ENCODE data around the gene SPPL2B. TPM values are rescaled to one million over a fixed set of nuclear protein-coding genes. Genes with fewer than 3 reads are reported as not detected.

The SPPL2B gene
- total RNA-seq, 4 donors from 2014 or later = 18.5 to 32.7 (median 30.9) TPM

- no peak for TF ChIP-seq EP300 (IDR thresholded peaks at IDR 0.05)
- no peak for TF ChIP-seq POLR2A (IDR thresholded peaks at IDR 0.05)
- TF ChIP-seq, protein P1, sequence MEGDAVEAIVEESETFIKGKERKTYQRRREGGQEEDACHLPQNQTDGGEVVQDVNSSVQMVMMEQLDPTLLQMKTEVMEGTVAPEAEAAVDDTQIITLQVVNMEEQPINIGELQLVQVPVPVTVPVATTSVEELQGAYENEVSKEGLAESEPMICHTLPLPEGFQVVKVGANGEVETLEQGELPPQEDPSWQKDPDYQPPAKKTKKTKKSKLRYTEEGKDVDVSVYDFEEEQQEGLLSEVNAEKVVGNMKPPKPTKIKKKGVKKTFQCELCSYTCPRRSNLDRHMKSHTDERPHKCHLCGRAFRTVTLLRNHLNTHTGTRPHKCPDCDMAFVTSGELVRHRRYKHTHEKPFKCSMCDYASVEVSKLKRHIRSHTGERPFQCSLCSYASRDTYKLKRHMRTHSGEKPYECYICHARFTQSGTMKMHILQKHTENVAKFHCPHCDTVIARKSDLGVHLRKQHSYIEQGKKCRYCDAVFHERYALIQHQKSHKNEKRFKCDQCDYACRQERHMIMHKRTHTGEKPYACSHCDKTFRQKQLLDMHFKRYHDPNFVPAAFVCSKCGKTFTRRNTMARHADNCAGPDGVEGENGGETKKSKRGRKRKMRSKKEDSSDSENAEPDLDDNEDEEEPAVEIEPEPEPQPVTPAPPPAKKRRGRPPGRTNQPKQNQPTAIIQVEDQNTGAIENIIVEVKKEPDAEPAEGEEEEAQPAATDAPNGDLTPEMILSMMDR (IDR thresholded peaks at IDR 0.05) = no peak
- no peak for TF ChIP-seq POLR2AphosphoS5 (IDR thresholded peaks at IDR 0.05)
- 0 to 1% methylated on average over 14 to 18 of the region's 18 CpGs for WGBS, 2 donors (ENCODE audit: low coverage in 1 of 2)
- peak overlapping the region; percentile 87 to 93 for H3K4me3 ChIP-seq
- H3K27me3 ChIP-seq = no peaks in the 10 kb centered on the region
- H3K27ac ChIP-seq = peak overlapping the region in 3 of 4 donors; percentile 83 to 86 (median 84)
- no peaks in the 10 kb centered on the region for H3K9me3 ChIP-seq
- no peak for ATAC-seq
- peaks cover 0 to 32% of the 10 kb centered on the region in 2 donors for H3K36me3 ChIP-seq
- peaks cover 0 to 68% (median 46%) of the 10 kb centered on the region in 3 donors for H3K4me1 ChIP-seq
These were observed 597 bp upstream of the SPPL2B start for GRCh38 chr19:2327773-2328400.

DNA sequence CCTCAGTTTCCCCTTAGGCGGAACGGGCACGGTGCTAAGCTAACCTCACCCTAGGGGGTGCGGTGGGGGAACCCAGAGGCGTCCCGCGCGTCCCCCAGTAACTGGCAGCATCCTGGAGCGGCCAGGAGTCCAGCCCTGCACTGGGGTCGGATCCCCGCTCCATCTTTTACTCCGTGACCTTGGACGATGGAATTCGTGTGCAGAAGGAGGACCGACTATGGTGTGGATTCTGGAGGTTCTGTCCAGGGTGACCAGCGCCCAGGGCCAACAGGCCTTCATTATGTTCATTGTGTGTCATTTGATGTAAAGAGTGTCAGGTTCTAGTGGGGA is 630 bp downstream of the SPPL2B start:
- WGBS, 2 donors (ENCODE audit: low coverage in 1 of 2) = 0 to 15% methylated on average over 1 to 2 of the region's 16 CpGs
- ATAC-seq = no peak
- TF ChIP-seq POLR2A (IDR thresholded peaks at IDR 0.05) (no peak), POLR2AphosphoS5 (IDR thresholded peaks at IDR 0.05) (no peak), EP300 (IDR thresholded peaks at IDR 0.05) (no peak)
- TF ChIP-seq, protein P1 (IDR thresholded peaks at IDR 0.05) = no peak
- H3K27me3 ChIP-seq = no peaks in the 10 kb centered on the region
- peaks cover 0 to 80% (median 46%) of the 10 kb centered on the region in 3 donors for H3K4me1 ChIP-seq
- H3K4me3 ChIP-seq = peak overlapping the region; percentile 87 to 93
- H3K9me3 ChIP-seq = no peaks in the 10 kb centered on the region
- H3K27ac ChIP-seq = peak overlapping the region in 3 of 4 donors; percentile 83 to 86 (median 84)
- H3K36me3 ChIP-seq = peaks cover 0 to 20% of the 10 kb centered on the region in 2 donors

DNA sequence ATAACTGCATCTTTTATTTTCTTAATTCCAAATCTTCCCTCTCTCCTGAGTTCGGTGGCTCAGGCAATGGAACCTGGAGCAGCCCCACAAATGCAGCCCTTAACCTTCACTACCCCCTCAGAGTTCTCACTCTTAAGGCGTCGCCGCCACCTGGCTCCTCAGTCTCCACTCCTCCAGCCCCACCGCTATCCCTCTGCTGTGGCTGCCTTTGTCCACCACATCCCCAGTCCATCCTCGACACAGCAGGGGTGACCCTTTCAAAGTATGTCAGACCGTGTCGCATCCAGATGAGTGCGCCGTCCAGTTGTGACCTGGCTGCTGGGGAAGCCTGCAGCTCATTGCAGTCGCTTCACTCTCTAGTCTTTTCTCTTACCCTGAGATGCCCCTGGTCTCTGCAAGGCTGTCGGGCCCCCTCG is 1.0 kb downstream of the SPPL2B start:
- peaks cover 0 to 84% (median 46%) of the 10 kb centered on the region in 3 donors for H3K4me1 ChIP-seq

GRCh38 chr19:2330255-2330631 is 1.8 kb downstream of the SPPL2B start:
- Histone ChIP-seq H3K4me1 (peaks cover 0 to 87% (median 46%) of the 10 kb centered on the region in 3 donors), H3K36me3 (peaks cover 0 to 14% of the 10 kb centered on the region in 2 donors), H3K9me3 (no peaks in the 10 kb centered on the region), H3K27me3 (no peaks in the 10 kb centered on the region), H3K4me3 (no peak overlapping the region), H3K27ac (peak overlapping the region in 1 of 4 donors; percentile 13)
- 53 to 93% methylated on average over 3 to 5 of the region's 10 CpGs for WGBS, 2 donors (ENCODE audit: low coverage in 1 of 2)
- TF ChIP-seq EP300 (IDR thresholded peaks at IDR 0.05) (no peak), POLR2A (IDR thresholded peaks at IDR 0.05) (no peak), POLR2AphosphoS5 (IDR thresholded peaks at IDR 0.05) (no peak)
- TF ChIP-seq, protein P1 (IDR thresholded peaks at IDR 0.05) = no peak
- ATAC-seq = no peak

More for the DNA sequence above, 1.0 kb downstream of the SPPL2B start:
- H3K27me3 ChIP-seq = no peaks in the 10 kb centered on the region
- H3K9me3 ChIP-seq = no peaks in the 10 kb centered on the region
- H3K4me3 ChIP-seq = peak overlapping the region; percentile 87 to 93
- H3K36me3 ChIP-seq = peaks cover 0 to 18% of the 10 kb centered on the region in 2 donors
- H3K27ac ChIP-seq = no peak overlapping the region
- ATAC-seq = no peak
- TF ChIP-seq, protein P1 (IDR thresholded peaks at IDR 0.05) = no peak
- TF ChIP-seq EP300 (IDR thresholded peaks at IDR 0.05) (no peak), POLR2AphosphoS5 (IDR thresholded peaks at IDR 0.05) (no peak), POLR2A (IDR thresholded peaks at IDR 0.05) (no peak)
- WGBS, 2 donors (ENCODE audit: low coverage in 1 of 2) = 33 to 41% methylated on average over 6 to 9 of the region's 13 CpGs

Data from gastroesophageal sphincter (tissue), 4 donors.